Smooth muscle cell (in vitro differentiated cells): ENCODE results near the gene KMT2C. TPM values are rescaled to one million over a fixed set of nuclear protein-coding genes. Genes with fewer than 3 reads are reported as not detected.

Experiments
- DNase-seq: peaks from one replicate; lab custom pipeline; 2025; ENCODE audit not compliant: unreplicated experiment; lab: John Stamatoyannopoulos, UW
- H2AFZ ChIP-seq: fragments of 200-600 bp; sonication (generic); 2 replicates; pipeline ENCODE4 v1.6.0; 2016; ENCODE audit warnings: antibody characterized with exemption, low read depth, mild to moderate bottlenecking
- H3F3A ChIP-seq: fragments of 200-600 bp; sonication (generic); 2 replicates; pipeline ENCODE4 v1.6.0; 2017; ENCODE audit warnings: antibody characterized with exemption, low read depth
- H3K27ac ChIP-seq: fragments of 200-600 bp; sonication (generic); 2 replicates; pipeline ENCODE4 v1.5.1; 2016; ENCODE audit warnings: low read depth, mild to moderate bottlenecking
- H3K27me3 ChIP-seq: fragments of 200-600 bp; sonication (generic); 2 replicates; pipeline ENCODE4 v1.6.1; 2016; ENCODE audit warnings: low read depth, mild to moderate bottlenecking
- H3K36me3 ChIP-seq: fragments of 200-600 bp; sonication (generic); 2 replicates; pipeline ENCODE4 v1.5.1; 2016; ENCODE audit warnings: low read depth
- H3K4me1 ChIP-seq: fragments of 200-600 bp; sonication (generic); 2 replicates; pipeline ENCODE4 v1.5.1; 2016; ENCODE audit warnings: low read depth
- H3K4me2 ChIP-seq: fragments of 200-600 bp; sonication (generic); 2 replicates; pipeline ENCODE4 v1.6.0; 2016; ENCODE audit warnings: mild to moderate bottlenecking
- H3K4me3 ChIP-seq: fragments of 200-600 bp; sonication (generic); 2 replicates; pipeline ENCODE4 v1.5.1; 2016; ENCODE audit warnings: mild to moderate bottlenecking
- H3K79me2 ChIP-seq: fragments of 200-600 bp; sonication (generic); 2 replicates; pipeline ENCODE4 v1.6.0; 2016; ENCODE audit warnings: low read depth, mild to moderate bottlenecking
- H3K9ac ChIP-seq: fragments of 200-600 bp; sonication (generic); 2 replicates; pipeline ENCODE4 v1.6.0; 2016; ENCODE audit warnings: low read depth
- H3K9me3 ChIP-seq: fragments of 200-600 bp; sonication (generic); replicated peaks from 2 replicates; pipeline ENCODE4 v1.5.1; 2016; ENCODE audit warnings: low read depth
- H4K20me1 ChIP-seq: fragments of 200-600 bp; sonication (generic); 2 replicates; pipeline ENCODE4 v1.6.0; 2016; ENCODE audit warnings: low read depth
- WGBS: methylation state at CpG from one replicate; pipeline ENCODE4 v1.1.7; 2016; ENCODE audit warnings: low lambda C conversion rate; 5-methylcytosine and 5-hydroxymethylcytosine counted together
- polyA plus RNA-seq: library from polyadenylated mRNA; unstranded; fragments of >200 nt; fragmentation: Nextera tagmentation; extraction: Ambion mirVana; gene quantifications from 2 replicates; pipeline ENCODE4 v1.2.1, GENCODE V29; 2016
- total RNA-seq: library from RNA; depleted of rRNA; stranded (reverse); fragments of >200 nt; gene quantifications from 2 replicates; pipeline ENCODE4 v1.2.3, GENCODE V29; 2014
- TF ChIP-seq, protein P1 (sequence below): fragments of 200-600 bp; sonication (generic); IDR thresholded peaks from 2 replicates; pipeline ENCODE4 v1.5.1; 2017; ENCODE audit warnings: borderline replicate concordance, mild to moderate bottlenecking, antibody characterized with exemption; ENCODE audit not compliant: insufficient read depth, poor library complexity, severe bottlenecking

The KMT2C gene
- total and polyA plus RNA-seq, 2 experiments from 2014 or later, result 10.1 to 36.7 TPM

DNA sequence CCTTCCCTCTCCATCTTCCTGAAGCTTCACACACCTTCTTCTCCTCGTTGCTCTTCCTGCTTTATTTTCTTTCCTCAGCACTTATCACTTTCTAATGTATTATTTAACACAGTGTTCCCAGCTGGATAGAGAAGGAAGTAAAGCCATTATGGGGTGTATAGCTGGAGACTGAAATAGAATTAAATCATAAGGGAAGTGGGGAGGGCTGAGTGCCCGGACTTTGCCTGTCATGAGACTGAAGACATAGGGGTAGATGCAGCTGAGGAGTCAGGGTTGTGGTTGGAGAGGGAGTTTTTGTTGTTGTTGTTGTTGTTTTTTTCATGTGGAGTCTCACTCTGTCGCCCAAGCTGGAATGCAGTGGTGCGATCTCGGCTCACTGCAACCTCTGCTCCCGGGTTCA is 345.1 kb downstream of the KMT2C start:
- H3K4me1 ChIP-seq, result peaks cover 6% of the 10 kb centered on the region
- no peaks in the 10 kb centered on the region for H3K9me3 ChIP-seq
- DNase-seq, result no peak
- H3K4me2 ChIP-seq, result no peak overlapping the region
- no peak overlapping the region for H2AFZ ChIP-seq
- H4K20me1 ChIP-seq, result peaks cover 14% of the 10 kb centered on the region
- no peaks in the 10 kb centered on the region for H3F3A ChIP-seq
- no peak overlapping the region for H3K9ac ChIP-seq
- 96% methylated on average over 6 of the region's 6 CpGs for WGBS
- peaks cover 35% of the 10 kb centered on the region for H3K79me2 ChIP-seq
- H3K36me3 ChIP-seq, result no peaks in the 10 kb centered on the region
- no peaks in the 10 kb centered on the region for H3K27me3 ChIP-seq
- no peak overlapping the region for H3K27ac ChIP-seq
- H3K4me3 ChIP-seq, result no peak overlapping the region
- TF ChIP-seq, protein P1, sequence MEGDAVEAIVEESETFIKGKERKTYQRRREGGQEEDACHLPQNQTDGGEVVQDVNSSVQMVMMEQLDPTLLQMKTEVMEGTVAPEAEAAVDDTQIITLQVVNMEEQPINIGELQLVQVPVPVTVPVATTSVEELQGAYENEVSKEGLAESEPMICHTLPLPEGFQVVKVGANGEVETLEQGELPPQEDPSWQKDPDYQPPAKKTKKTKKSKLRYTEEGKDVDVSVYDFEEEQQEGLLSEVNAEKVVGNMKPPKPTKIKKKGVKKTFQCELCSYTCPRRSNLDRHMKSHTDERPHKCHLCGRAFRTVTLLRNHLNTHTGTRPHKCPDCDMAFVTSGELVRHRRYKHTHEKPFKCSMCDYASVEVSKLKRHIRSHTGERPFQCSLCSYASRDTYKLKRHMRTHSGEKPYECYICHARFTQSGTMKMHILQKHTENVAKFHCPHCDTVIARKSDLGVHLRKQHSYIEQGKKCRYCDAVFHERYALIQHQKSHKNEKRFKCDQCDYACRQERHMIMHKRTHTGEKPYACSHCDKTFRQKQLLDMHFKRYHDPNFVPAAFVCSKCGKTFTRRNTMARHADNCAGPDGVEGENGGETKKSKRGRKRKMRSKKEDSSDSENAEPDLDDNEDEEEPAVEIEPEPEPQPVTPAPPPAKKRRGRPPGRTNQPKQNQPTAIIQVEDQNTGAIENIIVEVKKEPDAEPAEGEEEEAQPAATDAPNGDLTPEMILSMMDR, result no peak

DNA sequence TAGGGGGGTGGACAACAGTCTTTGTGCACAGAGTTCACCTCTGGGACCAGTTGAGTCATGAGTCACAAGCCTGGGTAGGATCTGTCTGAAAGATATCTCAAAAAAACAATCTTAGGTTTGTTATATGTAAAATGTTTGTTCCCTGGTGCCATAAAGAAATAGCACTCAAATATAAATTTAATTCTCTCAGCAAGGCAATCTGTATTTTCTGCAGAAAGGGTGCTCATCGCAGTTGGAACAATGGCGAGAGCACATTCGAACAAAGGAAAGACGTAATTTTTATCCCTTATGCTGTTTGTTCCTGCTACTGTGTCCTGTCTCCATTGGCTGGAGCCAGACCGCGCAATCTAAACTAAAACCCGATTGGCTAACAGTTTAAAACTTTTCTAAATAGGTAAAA is 346.6 kb downstream of the KMT2C start:
- Histone ChIP-seq H3K4me2 (no peak overlapping the region), H3F3A (no peaks in the 10 kb centered on the region), H3K27me3 (no peaks in the 10 kb centered on the region), H3K4me1 (peaks cover 6% of the 10 kb centered on the region), H3K9me3 (no peaks in the 10 kb centered on the region), H2AFZ (no peak overlapping the region), H3K4me3 (no peak overlapping the region), H3K9ac (no peak overlapping the region), H3K36me3 (no peaks in the 10 kb centered on the region), H3K79me2 (peaks cover 41% of the 10 kb centered on the region), H3K27ac (no peak overlapping the region), H4K20me1 (peaks cover 14% of the 10 kb centered on the region)
- TF ChIP-seq, protein P1, result no peak
- 98% methylated on average over 7 of the region's 7 CpGs for WGBS
- DNase-seq, result no peak

DNA sequence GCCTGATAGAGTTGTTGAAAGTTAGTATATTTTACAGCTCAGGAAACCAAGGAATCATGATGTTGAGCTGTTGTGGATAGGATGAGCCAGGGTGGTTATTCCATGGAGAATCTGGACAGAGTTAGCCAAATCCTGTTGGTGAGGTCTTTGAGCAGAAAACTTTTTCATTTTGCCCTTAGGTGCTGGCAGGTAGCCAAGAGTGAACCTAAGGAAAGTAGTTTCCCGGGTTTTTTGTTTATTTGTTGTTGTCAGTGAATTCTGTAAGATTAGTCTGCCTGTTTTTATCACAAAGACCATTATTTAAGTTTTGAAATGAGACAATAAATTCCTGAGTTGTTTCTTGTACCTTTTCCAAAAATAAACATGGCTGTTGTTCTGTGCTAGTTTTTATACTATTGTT is 349.3 kb downstream of the KMT2C start:
- no peak overlapping the region for H3K4me3 ChIP-seq
- no peaks in the 10 kb centered on the region for H3K27me3 ChIP-seq
- no peak overlapping the region for H3K27ac ChIP-seq
- H3K4me1 ChIP-seq, result peaks cover 18% of the 10 kb centered on the region
- H4K20me1 ChIP-seq, result no peaks in the 10 kb centered on the region
- 71% methylated on average over 1 of the region's 1 CpG for WGBS
- TF ChIP-seq, protein P1, result no peak
- H3K9ac ChIP-seq, result no peak overlapping the region
- no peak for DNase-seq
- H3K4me2 ChIP-seq, result no peak overlapping the region
- peaks cover 37% of the 10 kb centered on the region for H3K79me2 ChIP-seq
- no peaks in the 10 kb centered on the region for H3K36me3 ChIP-seq
- H3F3A ChIP-seq, result no peaks in the 10 kb centered on the region
- no peaks in the 10 kb centered on the region for H3K9me3 ChIP-seq
- no peak overlapping the region for H2AFZ ChIP-seq

DNA sequence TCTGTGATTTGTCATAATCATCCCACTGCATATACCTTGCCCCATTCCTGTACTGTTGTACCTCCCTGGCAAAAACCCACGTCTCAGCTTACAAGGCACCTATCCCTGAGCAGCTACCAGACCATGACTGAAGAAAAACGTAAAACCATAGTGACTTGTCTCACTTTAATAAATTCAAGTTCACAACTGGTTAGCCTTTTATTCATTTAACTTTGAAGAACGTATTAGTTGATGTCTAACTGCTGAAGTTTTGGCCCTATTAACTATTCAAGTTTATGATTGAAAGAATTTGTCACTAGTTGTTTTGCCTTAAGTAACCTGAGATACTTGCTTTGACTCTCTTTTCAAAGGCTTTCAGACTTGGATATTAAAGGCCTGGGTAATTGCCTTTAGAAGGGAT is 350.7 kb downstream of the KMT2C start:
- Histone ChIP-seq H3K9ac (no peak overlapping the region), H3K4me1 (peaks cover 29% of the 10 kb centered on the region), H2AFZ (no peak overlapping the region), H4K20me1 (no peaks in the 10 kb centered on the region), H3K27ac (no peak overlapping the region), H3K4me3 (no peak overlapping the region), H3K27me3 (no peaks in the 10 kb centered on the region), H3F3A (no peaks in the 10 kb centered on the region), H3K79me2 (peaks cover 34% of the 10 kb centered on the region), H3K4me2 (no peak overlapping the region), H3K9me3 (no peaks in the 10 kb centered on the region), H3K36me3 (no peaks in the 10 kb centered on the region)
- WGBS, result 92% methylated on average over 3 of the region's 3 CpGs
- TF ChIP-seq, protein P1, result no peak
- DNase-seq, result no peak
